Thoracic aorta (tissue), 2 donors: Measurements from ENCODE around the gene CAPN5. TPM values are rescaled to one million over a fixed set of nuclear protein-coding genes. Genes with fewer than 3 reads are reported as not detected.
A peak's percentile ranks its signal among the peaks of the same experiment; 100 is the strongest.

Source experiments
- ATAC-seq: fragments of 150-250 bp; one replicate; pipeline ENCODE4 v1.8.0; 2017; ENCODE audit warnings: low read depth; ENCODE audit not compliant: insufficient number of reproducible peaks, low FRiP score
- DNase-seq: peaks from one replicate; pipeline ENCODE4 v3.0.0-alpha.2; 2020; ENCODE audit warnings: low spot score
- H3K27ac ChIP-seq, 2 donors: fragments of 200-600 bp; sonication (generic); 1 replicate in 1 of 2; 2 replicates in 1 of 2; pipeline ENCODE4 v1.5.1; 2016; ENCODE audit warnings: mild to moderate bottlenecking in 2 of 2, moderate library complexity in 2 of 2
- H3K27me3 ChIP-seq: fragments of 200-600 bp; sonication (generic); replicated peaks from 2 replicates; pipeline ENCODE4 v1.6.0; 2016; ENCODE audit warnings: mild to moderate bottlenecking; ENCODE audit not compliant: insufficient read depth
- H3K36me3 ChIP-seq: fragments of 200-600 bp; sonication (generic); one replicate; pipeline ENCODE4 v1.5.1; 2016
- H3K4me1 ChIP-seq, 2 donors: fragments of 200-600 bp; sonication (generic); 1 replicate in 1 of 2; 2 replicates in 1 of 2; pipeline versions ENCODE4 v1.5.1 to v1.6.0; 2016; ENCODE audit warnings: low read depth in 2 of 2, mild to moderate bottlenecking in 1 of 2; ENCODE audit not compliant: control insufficient read depth in 1 of 2
- H3K4me3 ChIP-seq: fragments of 200-600 bp; sonication (generic); 2 replicates; pipeline ENCODE4 v1.5.1; 2016; ENCODE audit warnings: mild to moderate bottlenecking
- H3K9me3 ChIP-seq: fragments of 200-600 bp; sonication (generic); 2 replicates; pipeline ENCODE4 v1.5.1; 2016
- CTCF ChIP-seq: fragments of 200-600 bp; sonication (generic); IDR thresholded peaks from one replicate; pipeline ENCODE4 v1.5.1; 2019; ENCODE audit warnings: antibody characterized with exemption
- total RNA-seq, 2 donors: library from RNA; depleted of rRNA; stranded (reverse); fragments of >200 nt; gene quantifications; one replicate each; pipeline versions ENCODE4 v1.1.0 to v1.2.3, GENCODE V29; 2016

Gene CAPN5
- total RNA-seq, 2 donors from 2014 or later: 9.5 to 20.8 TPM

GRCh38 chr11:77038029-77038824, 28.5 kb upstream of the CAPN5 start:
- Histone ChIP-seq H3K4me1 (peaks cover 0 to 9% of the 10 kb centered on the region in 2 donors), H3K4me3 (no peak overlapping the region), H3K9me3 (no peaks in the 10 kb centered on the region), H3K36me3 (no peaks in the 10 kb centered on the region), H3K27me3 (no peaks in the 10 kb centered on the region), H3K27ac (no peak overlapping the region)
- no peak for TF ChIP-seq CTCF
- DNase-seq (no peak), ATAC-seq (no peak)

GRCh38 chr11:77038825-77039326, 27.9 kb upstream of the CAPN5 start:
- no peak overlapping the region for H3K4me3 ChIP-seq
- H3K27me3 ChIP-seq: no peaks in the 10 kb centered on the region
- H3K9me3 ChIP-seq: no peaks in the 10 kb centered on the region
- no peak for DNase-seq
- no peak for ATAC-seq
- H3K27ac ChIP-seq: no peak overlapping the region
- no peaks in the 10 kb centered on the region for H3K36me3 ChIP-seq
- TF ChIP-seq CTCF: no peak
- peaks cover 0 to 9% of the 10 kb centered on the region in 2 donors for H3K4me1 ChIP-seq

- Histone ChIP-seq H3K27me3 (no peaks in the 10 kb centered on the region), H3K36me3 (no peaks in the 10 kb centered on the region), H3K4me3 (peak overlapping the region; percentile 67), H3K4me1 (peaks cover 0 to 9% of the 10 kb centered on the region in 2 donors), H3K9me3 (no peaks in the 10 kb centered on the region), H3K27ac (no peak overlapping the region)
- peak; percentile 21 for TF ChIP-seq CTCF
- no peak for DNase-seq
- no peak for ATAC-seq
Observed at GRCh38 chr11:77039491-77040400, 27.0 kb upstream of the CAPN5 start.

GRCh38 chr11:77040401-77040777, 26.4 kb upstream of the CAPN5 start:
- Histone ChIP-seq H3K27me3 (no peaks in the 10 kb centered on the region), H3K4me3 (no peak overlapping the region), H3K36me3 (no peaks in the 10 kb centered on the region), H3K4me1 (peaks cover 0 to 9% of the 10 kb centered on the region in 2 donors), H3K9me3 (no peaks in the 10 kb centered on the region), H3K27ac (no peak overlapping the region)
- ATAC-seq (no peak), DNase-seq (no peak)
- no peak for TF ChIP-seq CTCF

- no peak for TF ChIP-seq CTCF
- H3K9me3 ChIP-seq: no peaks in the 10 kb centered on the region
- no peak for ATAC-seq
- H3K4me1 ChIP-seq: peaks cover 1 to 9% of the 10 kb centered on the region in 2 donors
- H3K36me3 ChIP-seq: no peaks in the 10 kb centered on the region
- no peak overlapping the region for H3K27ac ChIP-seq
- H3K27me3 ChIP-seq: no peaks in the 10 kb centered on the region
- no peak for DNase-seq
- H3K4me3 ChIP-seq: no peak overlapping the region
Observed at GRCh38 chr11:77040889-77041288, 25.9 kb upstream of the CAPN5 start.
